Placental pericyte (primary cell): ENCODE measurements around the gene MICALL1. TPM values are rescaled to one million over a fixed set of nuclear protein-coding genes. Genes with fewer than 3 reads are reported as not detected.

ENCODE experiments used
- total RNA-seq: library from RNA; depleted of rRNA; stranded (reverse); fragments of >200 nt; gene quantifications from 2 replicates; pipeline ENCODE4 v1.2.3, GENCODE V29; 2012

MICALL1 gene, protein sequence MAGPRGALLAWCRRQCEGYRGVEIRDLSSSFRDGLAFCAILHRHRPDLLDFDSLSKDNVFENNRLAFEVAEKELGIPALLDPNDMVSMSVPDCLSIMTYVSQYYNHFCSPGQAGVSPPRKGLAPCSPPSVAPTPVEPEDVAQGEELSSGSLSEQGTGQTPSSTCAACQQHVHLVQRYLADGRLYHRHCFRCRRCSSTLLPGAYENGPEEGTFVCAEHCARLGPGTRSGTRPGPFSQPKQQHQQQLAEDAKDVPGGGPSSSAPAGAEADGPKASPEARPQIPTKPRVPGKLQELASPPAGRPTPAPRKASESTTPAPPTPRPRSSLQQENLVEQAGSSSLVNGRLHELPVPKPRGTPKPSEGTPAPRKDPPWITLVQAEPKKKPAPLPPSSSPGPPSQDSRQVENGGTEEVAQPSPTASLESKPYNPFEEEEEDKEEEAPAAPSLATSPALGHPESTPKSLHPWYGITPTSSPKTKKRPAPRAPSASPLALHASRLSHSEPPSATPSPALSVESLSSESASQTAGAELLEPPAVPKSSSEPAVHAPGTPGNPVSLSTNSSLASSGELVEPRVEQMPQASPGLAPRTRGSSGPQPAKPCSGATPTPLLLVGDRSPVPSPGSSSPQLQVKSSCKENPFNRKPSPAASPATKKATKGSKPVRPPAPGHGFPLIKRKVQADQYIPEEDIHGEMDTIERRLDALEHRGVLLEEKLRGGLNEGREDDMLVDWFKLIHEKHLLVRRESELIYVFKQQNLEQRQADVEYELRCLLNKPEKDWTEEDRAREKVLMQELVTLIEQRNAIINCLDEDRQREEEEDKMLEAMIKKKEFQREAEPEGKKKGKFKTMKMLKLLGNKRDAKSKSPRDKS
- total RNA-seq: 58.3 and 60.8 TPM in 2 replicates

DNA sequence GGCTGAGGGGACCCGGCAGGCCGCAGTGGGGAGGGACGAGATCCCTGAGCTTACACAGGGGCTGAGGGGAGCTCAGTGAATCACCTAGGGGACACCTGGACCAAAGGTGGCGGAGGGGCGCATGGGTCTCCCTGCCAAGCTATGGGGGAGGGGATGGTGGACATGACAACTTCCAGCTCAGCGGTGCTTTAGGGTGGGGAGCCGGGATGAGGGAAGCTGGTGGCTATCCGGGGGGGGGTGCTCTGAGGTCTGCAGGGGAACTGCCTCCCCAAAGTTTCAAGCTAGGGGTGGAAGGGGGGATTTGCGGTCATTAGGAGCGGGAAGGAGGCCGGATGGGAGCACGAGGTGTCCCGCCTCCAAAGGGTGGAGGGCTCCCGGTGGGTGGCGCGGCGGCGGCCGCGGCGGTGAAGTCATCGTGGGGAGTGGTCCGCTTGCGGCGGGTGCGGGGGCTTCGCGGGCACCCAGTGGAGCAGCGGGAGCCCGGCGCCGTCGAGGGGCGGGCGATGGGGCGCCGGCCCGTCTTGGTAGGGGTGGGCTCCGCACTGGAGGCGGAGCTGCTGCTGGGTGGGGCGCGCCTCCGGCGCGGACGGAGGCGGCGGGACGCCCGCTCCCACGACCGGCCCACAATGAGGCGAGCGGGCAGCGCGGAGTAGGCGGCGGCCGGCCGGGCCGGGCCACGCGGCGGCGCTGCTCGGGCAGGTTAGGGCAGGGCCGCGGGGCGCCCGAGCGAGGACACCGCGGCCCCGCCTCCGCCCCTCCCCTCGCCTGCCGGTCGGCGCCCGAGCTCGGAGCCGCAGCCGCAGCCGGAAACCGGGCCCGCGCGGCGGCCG, at the start of gene MICALL1:
Gene MICALL1, plus strand, starts transcription at position 764 of the 830 bp plus-strand sequence. CDS start 126 bp downstream, outside the sequence.

DNA sequence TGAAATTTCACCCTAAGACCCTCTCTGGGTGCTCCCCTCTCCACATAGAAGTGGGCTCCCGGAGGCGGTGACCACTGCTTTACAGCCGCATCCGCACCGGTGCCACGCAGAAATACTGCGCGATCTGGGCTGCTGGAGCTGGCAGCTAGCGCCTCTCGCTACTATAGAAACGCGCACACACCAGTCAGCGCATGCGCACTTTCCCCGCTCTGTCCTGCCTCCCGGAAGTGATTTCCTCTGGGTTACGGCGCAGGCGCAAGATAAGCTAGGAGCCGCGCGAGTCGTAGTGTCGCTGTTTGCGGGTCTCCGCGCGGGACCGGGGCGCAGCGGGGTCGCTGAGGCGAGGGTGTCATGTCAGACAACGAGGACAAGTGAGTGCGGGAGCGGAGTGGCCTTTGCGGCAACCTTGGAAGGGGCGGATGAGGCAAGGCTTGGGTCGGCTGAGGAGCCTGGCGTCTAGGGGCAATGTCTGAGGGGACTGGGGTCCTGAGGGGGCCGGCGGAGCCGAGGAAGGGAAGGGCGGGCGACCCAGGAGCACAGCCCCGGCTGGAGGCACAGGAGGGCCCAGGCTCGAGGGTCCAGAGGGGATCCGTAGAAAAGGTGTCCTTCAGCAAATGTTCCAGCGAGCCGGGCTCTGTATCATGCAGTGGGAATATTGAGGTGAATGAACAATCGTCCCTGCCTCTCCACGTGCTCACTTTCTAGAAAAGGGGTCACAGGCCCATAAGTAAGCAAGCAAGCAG, 47.5 kb downstream of the MICALL1 start, which contains the start of the genes C22orf23 and POLR2F:
Gene C22orf23, minus strand, starts transcription at position 165 of the 743 bp plus-strand sequence. CDS start 452 bp downstream, outside the sequence.
Gene POLR2F, plus strand, starts transcription at position 263 of the 743 bp plus-strand sequence. Its CDS starts 89 bp downstream, at position 352.

DNA sequence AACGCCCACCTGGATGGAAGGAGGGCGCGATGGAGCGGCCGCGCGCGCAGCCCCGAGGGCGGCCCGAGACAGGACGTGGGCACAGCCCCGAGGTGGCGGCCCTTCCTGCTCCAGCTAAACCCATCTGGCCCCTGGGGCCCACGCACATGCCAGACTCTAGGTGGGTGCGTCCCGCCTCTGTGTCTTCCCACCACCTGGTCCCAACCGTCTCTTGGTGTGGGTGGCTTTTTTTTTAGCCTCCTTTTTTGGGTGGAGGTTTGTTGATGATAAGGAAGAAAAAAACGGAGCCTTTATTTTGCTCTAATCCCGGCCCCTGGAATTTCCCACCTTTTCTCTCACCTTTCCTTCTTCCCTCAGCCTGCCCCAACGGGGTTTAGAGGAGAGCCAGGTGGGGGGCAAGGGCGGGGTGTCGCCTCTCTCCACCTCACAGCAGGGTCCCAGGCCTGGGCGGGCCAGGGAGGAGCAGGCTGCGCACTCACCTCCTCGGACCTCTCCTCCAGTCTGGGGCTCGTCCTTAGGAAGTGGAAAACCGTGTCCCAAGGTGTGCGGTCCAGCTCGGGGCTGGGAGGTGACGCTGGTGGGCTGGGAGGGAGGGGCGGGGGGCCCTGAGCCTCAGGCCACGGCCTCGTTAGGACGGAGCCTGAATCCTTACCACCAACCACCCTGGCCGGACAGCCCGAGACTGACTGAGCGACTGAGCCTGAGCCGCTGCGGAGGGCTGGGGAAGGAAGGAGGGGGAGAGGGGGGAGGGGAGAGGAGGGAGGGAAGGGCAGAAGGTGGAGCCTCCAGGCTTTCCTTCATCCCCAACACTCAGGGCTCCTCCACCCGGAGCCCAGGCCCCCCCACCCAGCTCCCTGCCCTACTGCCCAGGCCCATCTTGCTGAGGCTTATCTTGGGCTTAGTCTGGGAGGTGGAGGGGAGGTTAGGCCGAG, 78.0 kb downstream of the MICALL1 start, which contains the start of gene SOX10:
Gene SOX10, minus strand, starts transcription at position 696 of the 932 bp plus-strand sequence. CDS start 771 bp downstream, outside the sequence.

Other genes with a start within 250 kb of the MICALL1 start
- gene PDXP, start 247.6 kb upstream of the MICALL1 start, total RNA-seq: 3.9 and 29.9 TPM in 2 replicates
- 4,884 and 6,707 TPM in 2 replicates for gene LGALS1, start 230.7 kb upstream of the MICALL1 start, total RNA-seq
- 19.8 and 31.7 TPM in 2 replicates for gene NOL12, start 220.0 kb upstream of the MICALL1 start, total RNA-seq
- gene TRIOBP, start 209.2 kb upstream of the MICALL1 start, total RNA-seq: 265 and 271 TPM in 2 replicates
- 21.3 and 27.8 TPM in 2 replicates for gene GCAT, start 98.4 kb upstream of the MICALL1 start, total RNA-seq
- gene GALR3, start 82.9 kb upstream of the MICALL1 start, total RNA-seq: not detected in 2 replicates
- 23.9 and 53.0 TPM in 2 replicates for gene ANKRD54, start 62.0 kb upstream of the MICALL1 start, total RNA-seq
- gene EIF3L, start 56.9 kb upstream of the MICALL1 start, total RNA-seq: 293 and 364 TPM in 2 replicates
- gene C22orf23, start 47.3 kb downstream of the MICALL1 start, total RNA-seq: 0.43 and 0.66 TPM in 2 replicates
- gene POLR2F, start 47.4 kb downstream of the MICALL1 start, total RNA-seq: 19.0 and 23.2 TPM in 2 replicates
- gene SOX10, start 78.3 kb downstream of the MICALL1 start, total RNA-seq: not detected in 2 replicates
- gene PICK1, start 151.1 kb downstream of the MICALL1 start, total RNA-seq: 12.3 and 15.8 TPM in 2 replicates
- 0.14 TPM in 1 of 2 replicates, not detected in the other for gene SLC16A8, start 177.9 kb downstream of the MICALL1 start, total RNA-seq
- gene BAIAP2L2, start 204.4 kb downstream of the MICALL1 start, total RNA-seq: 2.2 and 3.4 TPM in 2 replicates